T1000 (cell line): ENCODE results near the gene USP9X.
"Not testable (repeated sequence)": the region's sequence is repeated elsewhere in the genome, so short reads cannot be mapped to it uniquely, and the experiment has no call there.

Experiments used
- DNase-seq: peaks from one replicate; lab custom pipeline; 2025; ENCODE audit warnings: mixed read lengths; lab: John Stamatoyannopoulos, UW

USP9X gene

DNA sequence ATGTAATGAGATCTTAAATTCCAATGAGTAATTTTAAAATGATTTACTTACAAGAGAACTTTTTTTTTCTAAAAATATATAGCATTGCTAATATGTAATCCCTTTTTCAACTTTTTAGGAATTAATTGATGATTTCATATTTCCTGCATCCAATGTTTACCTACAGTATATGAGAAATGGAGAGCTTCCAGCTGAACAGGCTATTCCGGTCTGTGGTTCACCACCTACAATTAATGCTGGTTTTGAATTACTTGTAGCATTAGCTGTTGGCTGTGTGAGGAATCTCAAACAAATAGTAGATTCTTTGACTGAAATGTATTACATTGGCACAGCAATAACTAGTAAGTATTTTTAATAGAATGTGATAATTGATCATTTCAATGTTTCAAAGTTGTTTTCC lies 113.2 kb downstream of the USP9X start:
- no peak for DNase-seq

DNA sequence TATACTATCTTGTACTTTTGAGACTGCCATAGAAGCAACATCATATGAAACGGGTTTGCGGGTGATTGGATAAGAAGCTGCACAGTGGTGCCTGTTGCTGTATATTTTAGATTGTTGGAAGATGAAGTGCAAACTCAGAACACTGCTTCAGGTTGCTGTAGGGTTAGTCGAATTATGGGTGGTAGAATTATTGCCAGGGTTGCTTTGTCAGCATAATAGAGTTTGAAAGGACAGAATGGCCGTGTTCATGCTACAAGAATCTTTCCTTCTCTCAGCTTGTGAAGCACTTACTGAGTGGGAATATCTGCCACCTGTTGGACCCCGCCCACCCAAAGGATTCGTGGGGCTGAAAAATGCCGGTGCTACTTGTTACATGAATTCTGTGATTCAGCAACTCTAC lies 115.5 kb downstream of the USP9X start:
- DNase-seq, result no peak

DNA sequence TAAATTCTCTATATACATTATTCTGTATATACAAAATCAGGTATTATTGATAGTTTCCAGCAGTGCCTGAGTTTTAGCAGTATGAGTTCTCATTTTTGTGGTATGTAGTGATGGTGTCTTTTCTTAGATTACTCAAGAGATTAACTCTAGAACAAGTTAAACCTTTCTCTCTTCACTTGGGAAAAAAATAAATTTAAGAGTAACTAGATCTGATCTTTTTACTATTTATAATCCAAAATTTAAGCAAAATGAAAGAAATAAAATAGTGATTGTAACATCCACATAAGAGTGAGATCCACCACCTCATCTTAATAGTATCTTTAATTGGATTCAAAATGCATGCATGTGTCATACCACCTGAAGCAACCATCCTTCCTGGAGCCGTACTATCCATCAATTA lies 124.6 kb downstream of the USP9X start:
- no peak for DNase-seq

DNA sequence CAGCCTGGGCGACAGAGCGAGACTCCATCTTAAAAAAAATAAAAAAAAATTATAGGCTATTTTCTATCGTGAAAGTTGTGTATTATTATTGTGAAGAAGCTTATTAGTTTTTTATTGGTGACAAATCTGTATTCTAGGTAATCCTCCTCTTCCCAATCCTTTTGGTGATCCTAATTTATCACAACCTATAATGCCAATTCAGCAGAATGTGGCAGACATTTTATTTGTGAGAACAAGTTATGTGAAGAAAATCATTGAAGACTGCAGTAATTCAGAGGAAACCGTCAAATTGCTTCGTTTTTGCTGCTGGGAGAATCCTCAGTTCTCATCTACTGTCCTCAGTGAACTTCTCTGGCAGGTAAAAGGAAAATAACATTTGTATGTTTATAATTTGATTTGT lies 139.4 kb downstream of the USP9X start:
- DNase-seq, result no peak

DNA sequence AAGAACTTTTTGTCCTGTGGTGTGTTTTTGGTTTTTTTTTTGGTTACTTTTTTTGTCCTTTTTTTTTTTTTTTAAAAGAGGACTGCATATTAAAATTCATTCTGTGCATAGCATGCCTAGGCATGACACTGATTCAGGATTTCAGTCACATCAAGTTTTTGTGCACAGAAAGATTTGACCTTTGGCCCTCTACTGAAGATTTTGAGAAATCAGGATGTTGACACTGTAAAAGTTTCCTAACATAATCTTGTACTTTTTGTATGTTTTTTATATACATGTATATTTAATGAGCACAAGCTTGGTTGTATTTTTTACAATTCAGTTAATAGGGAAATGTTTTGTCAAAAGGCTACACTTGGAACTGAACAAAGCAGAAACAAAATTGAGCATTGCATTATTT lies 148.7 kb downstream of the USP9X start:
- no peak for DNase-seq

DNA sequence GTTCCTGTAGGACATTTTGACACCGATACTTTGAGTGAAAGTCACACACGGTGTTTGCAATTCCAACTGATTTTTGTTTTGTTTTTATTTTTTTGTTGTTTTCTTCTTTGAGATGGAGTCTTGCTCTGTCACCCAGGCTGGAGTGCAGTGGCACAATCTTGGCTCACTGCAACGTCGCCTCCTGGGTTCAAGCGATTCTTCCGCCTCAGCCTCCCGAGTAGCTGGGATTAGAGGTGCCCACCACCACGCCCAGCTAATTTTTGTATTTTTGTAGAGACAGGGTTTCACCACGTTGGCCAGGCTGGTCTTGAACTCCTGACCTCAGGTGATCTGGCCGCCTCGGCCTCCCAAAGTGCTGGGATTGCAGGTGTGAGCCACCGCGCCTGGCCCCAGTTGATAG lies 149.2 kb downstream of the USP9X start:
- DNase-seq, result not testable (repeated sequence)

DNA sequence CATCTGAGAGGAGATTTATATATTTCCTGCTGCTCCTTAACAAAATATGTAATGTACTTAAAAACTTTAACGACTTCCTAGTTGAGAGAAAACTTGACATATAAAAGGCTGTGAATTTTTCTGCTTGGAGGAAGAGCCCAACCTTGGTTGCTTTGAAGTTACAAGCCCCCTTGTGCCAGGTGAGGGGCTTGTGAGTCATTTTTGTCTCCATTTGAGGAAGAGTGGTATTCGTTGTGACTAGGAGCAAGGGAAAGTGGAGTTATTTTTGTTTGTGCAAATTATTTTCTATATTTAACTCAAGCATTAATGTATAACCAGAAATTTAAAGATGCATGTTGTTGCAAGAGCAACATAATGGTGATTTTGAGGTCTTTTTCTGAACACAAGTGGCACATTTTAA lies 149.7 kb downstream of the USP9X start:
- no peak for DNase-seq

DNA sequence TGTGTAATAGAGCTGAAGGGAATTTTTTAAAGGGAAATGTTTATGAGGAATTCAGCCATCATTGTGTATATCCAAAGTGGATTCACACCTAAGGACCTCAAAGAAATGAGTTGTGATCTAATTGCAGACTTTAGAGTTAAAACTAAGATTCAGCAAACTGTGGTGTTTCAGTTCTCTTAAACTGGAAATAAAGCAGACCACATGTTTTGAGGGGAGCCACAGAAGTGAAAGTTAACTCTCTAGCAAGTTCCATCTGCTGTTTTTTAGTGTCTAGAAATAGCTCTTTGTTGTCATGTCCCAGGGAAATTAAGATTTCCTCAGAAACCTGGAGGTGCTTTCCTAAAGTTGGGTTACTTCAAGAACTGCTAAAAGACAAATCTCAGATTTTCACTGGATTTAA lies 151.4 kb downstream of the USP9X start:
- DNase-seq, result no peak

DNA sequence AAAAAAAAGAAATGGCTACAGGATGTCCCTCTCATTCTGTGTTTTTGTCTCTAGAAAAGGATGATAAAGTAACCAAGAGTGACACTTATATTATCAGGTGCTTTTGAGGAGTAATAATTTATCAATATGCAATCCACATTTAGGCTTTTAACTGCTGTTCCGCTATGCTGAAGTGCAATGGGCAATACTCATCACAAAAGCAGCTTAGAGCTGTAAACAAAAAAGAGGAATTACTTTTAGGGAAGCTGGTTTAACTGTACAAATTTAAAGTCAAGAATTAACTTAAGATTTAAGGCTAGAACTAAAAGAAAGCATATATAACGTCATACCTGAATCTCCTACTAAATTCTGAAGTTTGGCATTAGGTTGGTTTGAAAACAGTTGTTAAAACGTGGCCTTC lies 155.3 kb downstream of the USP9X start:
- DNase-seq, result no peak

DNA sequence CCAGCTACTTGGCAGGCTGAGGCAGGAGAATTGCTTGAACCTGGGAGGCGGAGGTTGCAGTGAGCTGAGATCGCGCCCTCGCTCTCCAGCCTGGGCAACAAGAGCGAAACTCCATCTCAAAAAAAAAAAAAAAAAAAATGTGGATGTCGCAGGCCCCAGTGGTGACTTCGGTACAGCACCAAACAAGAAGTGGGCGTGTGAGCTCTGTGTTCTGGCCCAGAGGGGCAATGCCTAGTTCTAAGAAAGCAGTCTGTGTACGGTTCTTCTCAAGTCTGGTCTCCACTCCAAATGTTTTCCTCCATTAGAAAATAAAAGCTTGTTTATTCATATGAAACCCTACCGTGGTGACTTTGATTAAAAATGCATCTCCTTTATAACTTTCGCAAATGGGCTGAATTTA lies 156.7 kb downstream of the USP9X start:
- DNase-seq, result no peak

DNA sequence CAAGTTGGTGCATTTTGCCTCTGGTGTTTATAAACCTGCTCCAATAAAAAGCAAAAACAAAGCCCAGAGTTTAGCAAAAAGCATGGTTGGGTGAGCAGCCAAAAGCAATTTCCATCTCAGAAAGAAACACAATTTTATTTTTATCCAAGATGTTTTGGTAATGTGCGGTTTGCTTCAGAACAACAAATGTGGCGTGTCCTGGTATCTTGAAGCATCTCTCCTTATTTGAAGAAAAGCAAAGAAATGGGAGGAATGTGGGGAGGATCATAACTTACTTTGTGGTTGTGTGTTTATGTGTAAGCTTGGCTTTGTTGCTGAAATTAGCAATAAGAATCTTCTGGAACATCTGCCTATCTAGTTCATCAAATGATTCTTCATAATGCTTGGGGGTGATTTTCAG lies 160.4 kb downstream of the USP9X start:
- no peak for DNase-seq

DNA sequence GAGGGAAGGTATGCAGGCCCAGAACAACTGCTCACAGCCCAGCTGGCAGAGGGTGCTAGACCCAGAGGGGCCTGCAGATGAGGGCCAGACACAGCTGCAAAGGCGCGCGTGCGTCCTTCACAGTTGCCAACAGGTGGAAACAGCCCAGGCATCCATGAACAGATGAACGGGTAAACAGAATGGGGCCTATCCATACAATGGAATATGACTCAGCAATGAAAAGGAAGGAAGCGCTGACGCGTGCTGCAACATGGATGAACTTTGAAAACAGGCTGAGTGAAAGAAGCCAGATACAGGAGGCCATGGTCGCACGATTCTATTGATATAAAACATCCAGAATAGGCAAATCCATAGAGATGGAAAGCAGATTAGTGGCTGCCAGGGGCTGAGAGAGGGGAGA lies 165.6 kb downstream of the USP9X start:
- no peak for DNase-seq

DNA sequence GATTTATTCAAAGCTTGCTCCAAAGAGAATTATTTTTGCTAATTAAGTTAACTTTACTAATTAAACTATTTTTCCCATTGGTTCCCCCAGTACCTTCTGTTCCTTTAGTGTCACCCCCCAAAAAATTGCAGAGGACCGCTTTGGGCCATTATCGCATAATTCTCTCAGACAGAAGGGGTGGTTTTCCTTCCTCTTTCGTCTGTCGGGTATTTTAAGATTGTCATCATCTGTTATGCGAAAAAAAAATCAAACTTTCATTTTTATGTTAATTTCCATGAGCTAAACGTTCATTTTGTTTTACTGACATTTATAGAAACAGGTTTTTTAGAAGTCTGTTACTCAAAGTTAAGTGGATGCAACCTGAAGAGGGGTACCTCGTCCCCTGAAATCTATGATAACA lies 172.6 kb downstream of the USP9X start:
- DNase-seq, result no peak

DNA sequence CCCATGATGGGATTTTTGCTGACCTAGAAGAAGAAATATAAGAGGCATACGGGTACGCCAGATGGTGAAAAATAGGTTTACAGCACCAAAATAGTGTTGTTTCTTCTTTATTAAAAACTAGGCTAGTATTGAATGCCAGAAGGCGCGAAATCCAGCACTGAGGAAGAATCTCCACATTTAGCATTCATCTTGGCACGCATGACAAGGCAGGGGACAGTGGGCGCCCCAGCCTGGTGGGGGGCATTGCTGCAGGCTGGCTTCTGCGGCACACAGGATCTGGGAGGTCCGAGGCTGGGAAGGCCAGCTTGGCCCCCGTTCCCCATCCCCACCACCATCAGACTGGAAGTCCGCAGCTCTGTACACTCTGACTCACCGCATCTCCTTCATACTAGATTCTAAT lies 173.0 kb downstream of the USP9X start:
- DNase-seq, result no peak

DNA sequence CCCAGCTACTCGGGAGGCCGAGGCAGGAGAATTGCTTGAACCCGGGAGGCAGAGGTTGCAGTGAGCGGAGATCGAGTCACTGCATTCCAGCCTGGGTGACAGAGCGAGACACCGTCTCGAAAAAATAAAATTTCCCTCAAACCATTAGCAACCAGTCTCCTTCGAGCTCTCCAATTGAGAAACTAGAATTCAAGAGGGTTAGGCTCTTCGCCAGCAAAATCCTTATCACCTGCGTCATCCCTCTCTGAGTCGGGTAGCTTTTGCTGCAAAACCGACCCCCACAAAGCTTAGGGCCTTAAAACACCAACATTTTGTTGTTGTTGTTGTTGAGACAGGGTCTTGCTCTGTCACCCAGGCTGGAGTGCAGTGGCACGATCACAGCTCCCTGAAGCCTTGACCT lies 173.6 kb downstream of the USP9X start:
- no peak for DNase-seq

DNA sequence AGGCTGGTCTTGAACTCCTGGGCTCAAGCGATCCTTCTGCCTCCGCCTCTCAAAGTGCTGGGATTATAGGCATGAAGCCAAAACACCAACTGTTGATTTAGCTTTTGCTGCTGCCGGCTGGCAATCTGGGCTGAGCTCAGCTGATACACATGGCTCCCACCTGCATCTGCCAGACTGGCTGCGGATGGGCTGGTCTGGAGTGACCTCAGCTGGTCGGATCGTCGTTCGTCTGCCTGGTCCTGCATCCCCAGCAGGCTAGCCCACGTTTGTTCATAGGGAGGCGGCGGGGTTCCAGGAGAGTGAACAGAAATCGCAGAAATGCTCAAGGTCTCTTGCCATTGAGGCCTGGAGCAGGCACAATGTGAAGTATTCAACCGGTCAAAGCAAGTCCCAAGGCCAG lies 174.3 kb downstream of the USP9X start:
- DNase-seq, result no peak

DNA sequence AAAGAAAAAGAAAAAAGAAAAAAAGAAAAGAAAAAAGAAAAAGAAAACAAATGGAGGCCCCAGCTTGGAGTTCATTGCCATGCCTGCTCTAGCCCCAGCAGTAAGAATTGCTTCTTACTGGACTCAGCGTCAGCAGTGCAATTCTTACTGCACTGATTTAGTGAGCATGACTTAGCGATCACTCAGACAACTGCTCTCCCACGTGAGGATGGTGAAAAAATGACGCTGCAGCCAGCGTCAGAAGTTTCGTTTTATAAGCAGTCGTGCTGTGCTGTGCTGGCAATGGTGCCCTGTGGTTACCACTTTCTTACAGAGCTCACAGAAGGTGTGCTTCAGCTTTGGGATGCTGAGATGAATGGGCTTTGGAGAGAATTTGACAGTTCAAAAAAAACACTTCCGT lies 180.4 kb downstream of the USP9X start:
- no peak for DNase-seq

DNA sequence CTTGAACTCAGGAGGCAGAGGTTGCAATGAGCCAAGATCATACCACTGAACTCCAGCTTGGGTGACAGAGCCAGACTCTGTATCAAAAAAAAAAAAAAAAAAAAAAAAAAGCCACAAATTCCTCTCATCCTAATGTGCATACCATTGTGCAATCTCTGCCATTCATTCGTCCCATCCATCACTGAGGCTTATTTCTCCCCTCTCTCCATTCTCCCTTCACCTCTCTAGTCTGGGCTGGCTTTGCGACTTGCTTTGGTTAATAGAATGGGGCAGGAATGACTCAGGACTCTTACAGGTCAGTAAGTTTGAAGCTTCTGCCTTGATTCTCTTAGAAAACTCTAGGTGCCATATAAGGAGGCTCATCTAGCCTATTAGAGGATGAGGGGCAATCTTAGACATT lies 188.4 kb downstream of the USP9X start:
- DNase-seq, result no peak

DNA sequence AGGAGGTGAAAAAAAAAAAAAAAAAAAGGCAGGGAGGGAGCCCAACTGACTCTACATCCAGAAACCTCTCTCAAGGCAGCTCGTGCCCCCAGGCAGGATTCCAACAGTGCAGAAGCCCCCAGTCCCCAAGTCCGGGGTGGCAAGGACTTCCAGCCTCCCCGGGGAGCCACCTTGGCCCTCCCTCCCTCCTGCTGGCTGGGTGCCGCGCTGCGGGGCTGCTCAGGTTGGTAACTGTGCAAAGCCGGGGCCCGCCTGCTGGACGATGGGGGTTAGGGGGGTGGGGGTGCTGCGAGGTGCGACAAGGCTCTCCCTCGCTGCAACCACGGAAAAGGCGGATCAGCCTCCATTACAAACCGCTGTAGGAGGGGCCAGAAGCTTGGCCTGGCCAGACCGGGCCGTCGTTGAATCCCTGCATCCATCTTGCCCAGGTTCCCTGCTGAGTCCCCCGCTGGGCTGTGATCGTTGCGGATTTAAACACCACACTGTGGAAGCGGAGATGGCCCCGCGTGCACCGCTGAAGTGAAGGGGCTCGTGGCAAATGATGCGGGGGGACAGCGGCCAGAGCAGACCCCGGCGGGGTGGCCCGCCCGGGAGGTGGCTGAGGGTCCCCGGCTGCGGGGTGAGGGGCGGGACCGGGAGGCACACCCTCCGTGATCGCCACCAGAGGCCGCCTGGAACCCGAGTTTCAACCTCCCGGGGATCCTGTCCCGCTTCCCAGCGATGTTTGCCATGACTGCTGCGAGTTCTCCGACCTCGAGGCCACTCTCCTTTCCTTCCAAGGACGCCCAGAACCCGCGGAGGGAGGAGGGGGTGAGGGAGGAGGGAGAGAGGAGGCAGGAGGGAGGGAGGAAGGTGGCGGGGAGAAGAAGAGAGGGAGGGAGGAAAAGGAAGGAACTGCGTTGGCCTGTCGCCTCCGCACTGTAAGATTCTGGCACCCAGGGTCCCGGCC lies 190.7 kb downstream of the USP9X start:
- peak; percentile 46 for DNase-seq

DNA sequence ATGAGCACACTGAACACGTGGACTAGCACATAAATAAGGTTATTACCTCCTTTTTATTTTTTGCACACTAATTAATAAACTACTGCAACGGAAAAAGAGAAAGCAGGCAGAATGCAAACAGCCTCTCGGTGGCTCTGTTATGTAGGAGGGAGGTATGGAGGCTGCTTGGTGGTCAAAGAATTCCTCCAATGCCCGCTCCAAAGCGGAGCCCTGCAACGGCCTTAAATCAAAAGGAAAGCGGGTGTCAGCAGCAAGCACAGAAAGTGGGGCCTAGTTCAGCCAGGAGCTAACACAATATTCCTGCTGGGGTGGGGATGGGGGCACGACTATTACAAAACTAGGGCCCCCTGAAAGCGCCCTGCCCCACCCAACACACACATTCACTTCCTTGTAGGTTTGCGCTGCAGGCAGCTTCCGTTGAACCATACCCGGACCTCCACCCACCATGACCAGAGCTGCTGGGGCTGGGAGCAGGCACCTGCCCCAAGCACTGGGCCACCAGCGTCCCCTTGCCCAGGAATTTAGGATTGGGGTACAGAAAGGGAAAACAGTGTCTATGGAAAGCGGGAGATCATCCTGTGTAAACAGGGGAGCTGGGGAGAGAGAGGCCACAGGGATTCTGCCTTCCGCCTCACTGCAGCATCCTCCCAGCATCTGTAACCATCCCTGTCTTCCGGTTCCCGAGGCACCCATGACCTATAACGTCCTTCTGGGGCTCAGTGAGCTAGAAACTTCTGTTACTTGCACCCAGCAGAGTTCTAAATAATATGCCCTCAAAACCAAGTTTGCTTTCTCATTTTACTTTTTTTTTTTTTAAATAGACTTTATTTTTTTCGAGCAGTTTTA lies 191.6 kb downstream of the USP9X start:
- DNase-seq, result no peak

DNA sequence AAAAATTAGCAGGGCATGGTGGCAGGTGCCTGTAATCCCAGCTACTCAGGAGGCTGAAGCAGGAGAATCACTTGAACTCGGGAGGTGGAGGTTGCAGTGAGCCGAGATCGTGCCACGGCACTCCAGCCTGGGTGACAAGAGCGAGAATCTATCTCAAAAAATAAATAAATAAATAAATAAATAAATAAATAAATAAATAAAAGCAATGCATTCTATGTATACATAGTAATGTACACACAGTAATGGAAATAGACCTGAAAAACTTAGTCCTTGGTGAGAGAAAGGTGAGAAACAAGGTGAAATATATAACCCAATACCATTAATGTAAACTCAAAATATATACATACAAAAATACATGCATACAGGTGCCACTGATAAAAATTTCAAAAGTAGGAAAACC lies 197.1 kb downstream of the USP9X start:
- DNase-seq, result not testable (repeated sequence)

DNA sequence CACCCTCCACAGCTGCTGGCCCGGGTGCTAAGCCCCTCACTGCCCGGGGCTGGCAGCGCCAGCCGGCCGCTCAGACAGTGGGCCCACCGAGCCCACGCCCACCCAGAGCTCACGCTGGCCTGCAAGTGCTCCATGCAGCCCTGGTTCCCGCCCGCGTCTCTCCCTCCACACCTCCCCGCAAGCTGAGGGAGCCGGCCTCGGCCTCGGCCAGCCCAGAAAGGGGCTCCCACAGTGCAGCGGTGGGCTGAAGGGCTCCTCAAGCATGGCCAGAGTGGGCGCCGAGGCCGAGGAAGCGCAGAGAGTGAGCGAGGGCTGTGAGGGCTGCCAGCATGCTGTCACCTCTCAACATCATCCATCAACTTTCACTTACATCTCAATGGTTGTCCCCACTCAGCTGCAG lies 200.7 kb downstream of the USP9X start:
- not testable (repeated sequence) for DNase-seq
